Esophagus (tissue), 2 donors: ENCODE data around the gene PRIMA1. TPM values are rescaled to one million over a fixed set of nuclear protein-coding genes. Genes with fewer than 3 reads are reported as not detected.

Source experiments
- H3K27ac ChIP-seq, 2 donors: one replicate each; pipeline ENCODE4 v1.5.1; 2013; ENCODE audit warnings: low read depth in 2 of 2, mild to moderate bottlenecking in 2 of 2, inconsistent platforms in 1 of 2, low read length in 1 of 2, moderate library complexity in 1 of 2
- H3K27me3 ChIP-seq, 2 donors: one replicate each; pipeline ENCODE4 v1.6.1; 2013; ENCODE audit warnings: low read length in 2 of 2, control low read depth in 1 of 2, mild to moderate bottlenecking in 1 of 2; ENCODE audit not compliant: insufficient read depth in 2 of 2, control insufficient read depth in 1 of 2
- H3K36me3 ChIP-seq, 2 donors: one replicate each; pipeline ENCODE4 v1.6.1; 2013; ENCODE audit warnings: low read length in 1 of 2; ENCODE audit not compliant: control insufficient read depth in 2 of 2, insufficient read depth in 2 of 2
- H3K4me1 ChIP-seq, 2 donors: one replicate each; pipeline ENCODE4 v1.6.1; 2013; ENCODE audit warnings: low read length in 1 of 2; ENCODE audit not compliant: control insufficient read depth in 2 of 2, insufficient read depth in 2 of 2
- H3K4me3 ChIP-seq, 2 donors: one replicate each; pipeline ENCODE4 v1.5.1; 2013; ENCODE audit warnings: low read length in 2 of 2, mild to moderate bottlenecking in 2 of 2, low read depth in 1 of 2, moderate library complexity in 1 of 2
- H3K9me3 ChIP-seq, 2 donors: one replicate each; pipeline ENCODE4 v1.6.1; 2013; ENCODE audit warnings: mild to moderate bottlenecking in 2 of 2, low read depth in 1 of 2, low read length in 1 of 2, moderate library complexity in 1 of 2; ENCODE audit not compliant: control insufficient read depth in 2 of 2, insufficient read depth in 1 of 2
- WGBS, 2 donors: extraction: QIAGEN DNeasy Blood & Tissue Kit; methylation state at CpG; one replicate each; pipeline ENCODE4 v1.1.7; 2013; 5-methylcytosine and 5-hydroxymethylcytosine counted together
- polyA plus RNA-seq, 2 donors: library from polyadenylated mRNA; stranded (reverse); fragments of 200-250 nt; gene quantifications; one replicate each; pipeline ENCODE4 v1.2.3, GENCODE V29; 2013
- donor health status: healthy with polysubstance abuse.
- donor health status: Bipolar disorder and iron deficiency.

Gene PRIMA1
- polyA plus RNA-seq, 2 donors: 1.7 to 2.9 TPM

GRCh38 chr14:93691042-93691780 lies 97.1 kb downstream of the PRIMA1 start:
- Histone ChIP-seq H3K4me3 (no peak overlapping the region), H3K27me3 (no peaks in the 10 kb centered on the region), H3K4me1 (no peaks in the 10 kb centered on the region), H3K9me3 (no peaks in the 10 kb centered on the region), H3K27ac (no peak overlapping the region), H3K36me3 (no peaks in the 10 kb centered on the region)
- WGBS, 2 donors: 82 to 86% methylated on average over 16 of the region's 16 CpGs

GRCh38 chr14:93690146-93690545 lies 98.1 kb downstream of the PRIMA1 start:
- Histone ChIP-seq H3K27ac (no peak overlapping the region), H3K4me3 (no peak overlapping the region), H3K36me3 (no peaks in the 10 kb centered on the region), H3K9me3 (no peaks in the 10 kb centered on the region), H3K4me1 (no peaks in the 10 kb centered on the region), H3K27me3 (no peaks in the 10 kb centered on the region)
- WGBS, 2 donors: 75% methylated on average over 6 of the region's 6 CpGs

DNA sequence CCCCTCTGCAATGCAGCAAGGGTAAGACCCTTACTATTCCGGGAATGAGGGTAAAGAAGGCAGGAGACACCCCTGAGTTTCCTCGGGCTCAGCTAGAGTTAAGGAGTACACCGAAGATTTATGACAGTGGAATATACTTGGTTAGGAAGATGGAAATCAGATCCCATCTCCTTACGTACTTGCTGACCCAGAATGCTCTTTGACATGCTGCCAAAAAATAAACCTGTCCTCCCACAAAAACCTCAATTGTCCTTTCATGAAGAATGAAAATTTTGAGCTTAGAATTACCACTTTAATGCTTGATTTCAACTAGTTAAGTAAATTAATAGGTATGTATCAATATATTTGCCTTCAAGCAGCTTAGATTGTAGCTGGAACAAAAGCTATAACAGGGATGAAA lies 99.5 kb downstream of the PRIMA1 start:
- H3K9me3 ChIP-seq: no peaks in the 10 kb centered on the region
- H3K4me3 ChIP-seq: no peak overlapping the region
- no peak overlapping the region for H3K27ac ChIP-seq
- WGBS, 2 donors: 41 to 49% methylated on average over 4 of the region's 4 CpGs
- no peaks in the 10 kb centered on the region for H3K36me3 ChIP-seq
- no peaks in the 10 kb centered on the region for H3K4me1 ChIP-seq
- no peaks in the 10 kb centered on the region for H3K27me3 ChIP-seq

GRCh38 chr14:93688239-93688666 lies 100.0 kb downstream of the PRIMA1 start:
- no peaks in the 10 kb centered on the region for H3K4me1 ChIP-seq
- no peaks in the 10 kb centered on the region for H3K36me3 ChIP-seq
- H3K4me3 ChIP-seq: no peak overlapping the region
- no peaks in the 10 kb centered on the region for H3K27me3 ChIP-seq
- no peaks in the 10 kb centered on the region for H3K9me3 ChIP-seq
- WGBS, 2 donors: 32 to 42% methylated on average over 5 of the region's 5 CpGs
- no peak overlapping the region for H3K27ac ChIP-seq

DNA sequence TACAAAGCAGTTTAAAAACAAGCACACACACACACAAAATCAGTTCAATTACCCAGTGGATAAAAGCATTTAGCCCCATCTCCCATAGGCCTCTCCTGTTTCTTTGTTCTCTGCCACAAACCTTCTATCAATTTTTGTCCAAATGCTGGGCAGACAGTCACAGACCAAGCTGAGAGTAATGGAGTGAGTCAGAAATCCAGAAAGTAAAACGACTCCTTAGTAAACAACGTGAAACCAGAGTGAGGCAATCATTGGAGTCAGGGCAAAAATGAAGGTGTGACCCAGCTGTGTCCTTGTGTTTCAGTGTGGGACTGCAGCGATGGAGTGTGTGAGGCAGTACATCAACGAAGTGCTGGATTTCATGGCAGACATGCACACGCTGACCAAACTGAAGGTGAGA lies 102.0 kb downstream of the PRIMA1 start:
- Histone ChIP-seq H3K9me3 (no peaks in the 10 kb centered on the region), H3K4me3 (no peak overlapping the region), H3K4me1 (no peaks in the 10 kb centered on the region), H3K27ac (no peak overlapping the region), H3K27me3 (no peaks in the 10 kb centered on the region), H3K36me3 (no peaks in the 10 kb centered on the region)
- 66 to 68% methylated on average over 5 of the region's 5 CpGs for WGBS, 2 donors

- Histone ChIP-seq H3K4me1 (no peaks in the 10 kb centered on the region), H3K9me3 (no peaks in the 10 kb centered on the region), H3K36me3 (no peaks in the 10 kb centered on the region), H3K4me3 (no peak overlapping the region), H3K27ac (no peak overlapping the region), H3K27me3 (no peaks in the 10 kb centered on the region)
- WGBS, 2 donors: 76 to 78% methylated on average over 13 of the region's 13 CpGs
These were observed 103.0 kb downstream of the PRIMA1 start for GRCh38 chr14:93685121-93685895.

- Histone ChIP-seq H3K27ac (no peak overlapping the region), H3K4me3 (no peak overlapping the region), H3K36me3 (no peaks in the 10 kb centered on the region), H3K27me3 (no peaks in the 10 kb centered on the region), H3K9me3 (no peaks in the 10 kb centered on the region), H3K4me1 (no peaks in the 10 kb centered on the region)
- WGBS, 2 donors: 60 to 73% methylated on average over 5 of the region's 5 CpGs
These were observed 105.1 kb downstream of the PRIMA1 start for GRCh38 chr14:93683226-93683625.

GRCh38 chr14:93682459-93682858 lies 105.8 kb downstream of the PRIMA1 start:
- Histone ChIP-seq H3K27ac (no peak overlapping the region), H3K4me3 (no peak overlapping the region), H3K4me1 (no peaks in the 10 kb centered on the region), H3K27me3 (no peaks in the 10 kb centered on the region), H3K9me3 (no peaks in the 10 kb centered on the region), H3K36me3 (no peaks in the 10 kb centered on the region)
- 67% methylated on average over 2 of the region's 2 CpGs for WGBS, 2 donors

DNA sequence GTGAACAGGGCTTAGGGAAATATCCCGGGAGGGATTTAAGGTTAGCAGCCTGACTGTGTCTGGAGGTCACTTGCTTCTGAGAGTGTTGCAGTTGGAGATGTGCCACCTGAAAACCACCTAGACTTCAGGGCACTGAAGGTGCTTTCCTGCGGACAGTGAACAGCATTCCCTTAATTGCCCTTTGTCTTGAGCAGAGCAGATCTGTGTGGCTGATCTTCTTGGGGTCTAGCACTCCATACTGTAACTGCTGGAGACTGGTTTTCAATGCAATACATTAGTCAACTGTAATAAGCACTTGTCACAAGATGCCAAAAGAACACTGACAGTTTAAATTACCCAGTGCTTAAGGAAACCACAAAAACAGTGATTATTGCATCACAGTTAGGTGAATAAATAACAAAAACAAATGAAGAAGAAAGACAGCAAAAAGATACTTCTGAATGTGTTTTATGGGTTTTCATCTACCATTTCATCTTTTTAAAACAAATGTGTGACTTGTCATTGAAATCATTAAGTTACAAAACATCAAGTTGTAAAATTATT lies 111.8 kb downstream of the PRIMA1 start:
- Histone ChIP-seq H3K4me1 (no peaks in the 10 kb centered on the region), H3K27ac (no peak overlapping the region), H3K4me3 (no peak overlapping the region), H3K9me3 (no peaks in the 10 kb centered on the region), H3K36me3 (no peaks in the 10 kb centered on the region), H3K27me3 (no peaks in the 10 kb centered on the region)
- 85 to 89% methylated on average over 2 of the region's 2 CpGs for whole genome bisulfite sequencing, 2 donors
